HG02981 (cell line): ENCODE data around the gene CCDC43.
"Not testable (repeated sequence)": the region's sequence is repeated elsewhere in the genome, so short reads cannot be mapped to it uniquely, and the experiment has no call there.

ENCODE experiments used
- ATAC-seq: cut with Tn5 transposase; IDR thresholded peaks from one replicate; pipeline ENCODE4 v1.9.1; 2021; ENCODE audit warnings: mild to moderate bottlenecking, moderate library complexity; ENCODE audit not compliant: unreplicated experiment

The CCDC43 gene

DNA sequence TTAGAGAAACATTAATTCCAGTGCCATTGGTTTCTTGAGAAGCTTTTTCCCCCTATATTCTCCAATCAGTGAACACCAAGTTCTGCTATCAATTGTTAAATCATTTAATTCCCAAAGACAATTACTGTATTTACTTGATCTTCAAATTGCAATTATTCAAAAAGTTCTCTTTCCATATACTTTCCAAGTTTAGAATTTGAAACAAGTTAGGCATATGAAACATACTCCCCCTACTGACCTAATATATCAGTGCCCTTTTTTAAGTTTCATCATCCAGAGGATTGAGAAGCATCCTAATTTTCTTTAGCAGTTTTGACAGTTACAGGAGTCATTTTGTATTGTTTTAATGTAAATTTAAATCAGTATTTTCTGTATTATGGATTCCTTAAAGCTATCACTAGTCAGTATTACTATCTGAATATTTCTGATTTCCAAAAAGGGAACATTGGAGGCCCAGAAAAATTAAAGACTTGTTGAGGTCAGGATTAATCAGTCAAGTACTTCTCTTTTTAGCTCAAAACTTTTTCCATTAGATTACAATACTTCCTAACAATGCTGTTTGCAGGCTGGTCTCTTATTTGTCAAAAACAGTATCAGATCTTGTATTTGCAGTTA is 17.0 kb downstream of the CCDC43 start:
- no peak for ATAC-seq

GRCh38 chr17:44666006-44666405 is 23.6 kb downstream of the CCDC43 start:
- ATAC-seq, result no peak

DNA sequence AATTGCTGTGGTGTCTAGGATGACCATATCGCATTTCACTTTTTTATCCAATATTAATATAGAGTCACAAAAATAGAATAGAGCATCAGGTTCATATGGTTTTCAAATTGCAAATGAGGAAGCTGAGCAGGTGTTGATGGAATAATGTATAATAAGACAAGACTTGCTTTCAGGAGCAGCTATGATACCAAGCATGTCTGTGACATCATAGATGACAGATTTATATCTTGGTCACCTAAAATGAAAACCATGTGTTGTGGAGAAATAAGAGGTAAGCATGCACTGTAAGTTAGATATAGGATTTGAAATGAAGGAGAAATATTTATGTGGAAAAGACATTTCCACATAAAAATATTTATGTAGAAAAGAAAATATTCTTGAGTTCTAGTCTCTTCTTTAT is 24.7 kb downstream of the CCDC43 start:
- ATAC-seq, result no peak

DNA sequence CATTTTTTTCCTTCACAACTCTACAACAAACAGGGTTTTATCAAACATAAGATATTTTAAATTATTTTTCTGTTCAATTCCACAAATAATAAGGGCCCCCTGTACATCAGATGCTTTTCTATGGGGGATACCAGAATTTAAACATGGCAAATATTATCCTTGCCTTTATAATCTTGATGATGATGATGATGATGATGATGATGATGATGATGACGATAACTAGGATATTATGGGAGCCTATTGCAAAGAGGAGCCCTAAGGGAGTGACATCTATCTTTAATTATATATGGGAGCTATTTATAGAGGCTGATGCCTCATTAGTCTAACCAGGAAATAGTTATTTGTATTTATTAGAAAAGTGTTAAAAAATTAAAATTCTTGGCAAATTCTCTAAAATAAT is 26.5 kb downstream of the CCDC43 start:
- no peak for ATAC-seq

DNA sequence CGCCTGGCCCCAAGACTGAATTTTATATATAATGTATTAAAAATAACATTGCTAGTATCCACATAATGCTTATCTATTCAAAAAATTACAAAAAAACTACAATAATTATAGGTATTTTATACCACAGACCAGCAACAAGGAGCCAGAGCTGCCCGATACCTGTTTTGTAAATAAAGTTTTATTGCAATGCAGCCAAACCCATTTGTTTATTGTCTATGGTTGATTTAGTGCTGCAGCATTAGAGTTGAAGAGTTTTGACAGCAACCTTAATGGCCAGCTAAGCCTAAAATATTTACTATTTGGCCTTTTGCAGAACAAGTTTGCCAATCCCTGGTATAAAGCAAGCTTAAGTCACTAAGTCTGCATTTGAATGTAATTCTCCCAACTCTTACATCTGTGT is 27.7 kb downstream of the CCDC43 start:
- ATAC-seq, result no peak

- no peak for ATAC-seq
Measured at GRCh38 chr17:44655983-44656710, 33.4 kb downstream of the CCDC43 start, which contains the start of gene MEIOC. MEIOC (plus strand) TSS chr17:44656468; CDS start chr17:44656614, 146 bp downstream.

DNA sequence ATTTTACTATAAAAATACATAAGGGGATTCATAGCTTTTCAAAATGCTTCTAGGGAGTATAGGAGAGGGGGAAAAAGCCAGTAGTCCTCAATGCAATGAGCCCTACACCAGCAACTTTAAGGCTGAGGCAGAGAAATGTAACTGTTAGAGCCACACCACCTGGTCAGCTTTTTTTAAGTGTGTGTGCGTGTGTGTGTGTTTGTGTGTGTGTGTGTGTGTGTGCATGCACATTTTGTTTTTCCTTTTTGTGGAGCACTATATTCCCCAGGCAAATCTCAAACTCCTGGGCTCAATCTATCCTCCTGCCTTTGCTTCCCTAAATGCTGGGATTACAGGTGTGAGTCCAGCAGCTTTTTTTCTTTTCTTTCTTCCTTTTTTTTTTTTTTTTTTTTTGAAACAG is 35.6 kb downstream of the CCDC43 start:
- no peak for ATAC-seq

DNA sequence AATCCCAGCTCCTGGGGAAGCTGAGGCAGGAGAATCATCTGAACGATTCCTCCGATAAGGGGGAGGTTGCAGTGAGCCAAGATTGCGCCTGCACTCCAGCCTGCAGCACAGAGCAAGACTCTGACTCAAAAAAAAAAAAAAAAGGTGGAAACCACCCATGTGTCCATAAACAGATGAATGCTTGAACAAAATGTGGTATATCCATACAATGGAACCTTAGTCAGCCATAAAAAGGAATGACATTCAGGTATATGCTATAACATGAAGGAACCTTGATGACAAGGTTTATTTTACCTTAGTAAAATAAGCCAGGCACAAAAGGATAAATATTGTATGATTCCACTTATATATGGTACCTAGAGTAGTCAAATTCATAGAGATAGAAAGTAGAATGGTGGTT is 36.2 kb downstream of the CCDC43 start:
- ATAC-seq, result no peak

DNA sequence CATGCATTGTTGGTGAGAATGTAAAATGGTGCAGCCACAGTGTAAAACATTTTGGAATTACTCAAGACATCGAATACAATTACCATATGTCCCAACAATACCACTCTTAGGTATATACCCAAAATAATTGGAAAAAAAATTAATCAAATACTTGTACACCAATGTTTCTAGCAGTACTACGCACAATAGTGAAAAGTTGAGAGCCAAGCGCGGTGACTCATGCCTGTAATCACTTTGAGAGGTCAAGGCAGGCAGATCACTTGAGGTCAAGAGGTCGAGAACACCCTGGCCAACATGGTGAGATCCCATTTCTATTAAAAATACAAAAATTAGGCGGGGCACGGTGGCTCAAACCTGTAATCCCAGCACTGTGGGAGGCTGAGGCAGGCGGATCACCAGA is 36.8 kb downstream of the CCDC43 start:
- no peak for ATAC-seq

DNA sequence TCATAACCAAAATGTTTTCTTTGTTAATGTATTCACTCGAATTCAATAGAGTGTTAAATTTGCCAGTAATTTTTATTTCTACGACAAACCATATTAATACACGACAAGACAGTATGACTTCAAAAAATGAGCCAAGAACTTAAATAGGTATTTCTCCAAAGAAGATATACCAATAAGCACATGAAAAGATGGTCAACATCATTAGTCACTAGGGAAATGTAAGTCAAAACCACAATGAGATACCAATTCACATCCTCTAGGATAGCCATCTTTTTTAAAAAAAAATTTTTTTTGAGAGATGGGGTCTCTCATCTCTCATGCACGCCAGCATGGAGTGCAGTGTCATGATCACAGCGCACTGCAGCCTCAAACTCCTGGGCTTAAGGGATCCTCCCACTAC is 38.3 kb downstream of the CCDC43 start:
- ATAC-seq, result no peak

DNA sequence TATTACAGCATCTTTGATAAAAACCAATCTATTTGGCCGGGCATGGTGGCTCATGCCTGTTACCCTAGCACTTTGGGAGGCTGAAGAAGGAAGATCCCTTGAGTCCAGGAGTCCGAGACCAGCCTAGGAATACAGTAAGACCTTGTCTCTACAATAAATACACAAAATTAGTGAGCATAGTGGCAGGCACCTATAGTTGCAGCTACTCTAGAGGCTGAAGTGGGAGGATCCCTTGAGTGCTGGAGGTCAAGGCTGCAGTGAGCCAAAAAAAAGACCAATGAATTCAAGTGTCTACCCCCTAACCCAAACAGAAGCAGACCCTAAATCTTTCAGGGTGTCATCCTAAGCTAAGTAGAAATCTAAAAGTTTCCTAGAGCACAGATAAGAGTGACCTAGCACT is 40.6 kb downstream of the CCDC43 start:
- ATAC-seq, result no peak

DNA sequence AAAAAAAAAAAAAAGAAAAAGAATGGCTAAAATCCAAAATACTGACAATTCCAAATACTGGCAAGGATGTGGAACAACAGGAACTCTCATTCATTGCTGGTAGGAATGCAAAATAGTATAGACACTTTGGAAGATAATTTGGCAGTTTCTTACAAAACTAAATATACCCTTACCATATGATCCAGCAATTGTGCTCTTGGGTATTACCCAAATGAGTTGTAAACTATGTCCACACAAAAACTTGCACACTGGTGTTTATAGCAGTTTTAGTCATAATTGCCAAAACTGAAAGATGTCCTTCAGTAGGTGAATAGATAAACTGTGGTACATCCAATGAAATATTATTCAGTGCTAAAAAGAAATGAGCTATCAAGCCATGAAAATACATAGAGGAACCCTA is 41.8 kb downstream of the CCDC43 start:
- no peak for ATAC-seq

- no peak for ATAC-seq
Measured at GRCh38 chr17:44646280-44646679, 43.3 kb downstream of the CCDC43 start.

DNA sequence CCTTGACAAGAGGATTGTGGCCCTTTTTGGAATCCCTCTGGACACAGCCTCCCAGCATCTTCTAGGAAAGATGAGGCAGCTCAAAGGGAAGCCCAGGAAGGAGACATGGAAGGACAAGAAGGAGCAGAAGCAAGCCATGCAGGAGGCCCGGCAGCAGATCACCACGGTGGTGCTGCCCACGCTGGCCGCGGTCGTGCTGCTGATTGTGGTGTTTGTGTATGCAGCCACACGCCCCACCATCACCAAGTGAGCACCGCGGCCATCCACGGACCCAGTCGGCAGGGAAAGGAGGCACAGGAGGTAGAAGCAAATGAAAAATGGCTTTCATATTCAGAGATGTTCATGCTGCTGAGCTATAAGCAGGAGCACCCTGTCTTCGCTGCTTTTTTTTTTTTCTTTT is 44.2 kb downstream of the CCDC43 start:
- no peak for ATAC-seq

DNA sequence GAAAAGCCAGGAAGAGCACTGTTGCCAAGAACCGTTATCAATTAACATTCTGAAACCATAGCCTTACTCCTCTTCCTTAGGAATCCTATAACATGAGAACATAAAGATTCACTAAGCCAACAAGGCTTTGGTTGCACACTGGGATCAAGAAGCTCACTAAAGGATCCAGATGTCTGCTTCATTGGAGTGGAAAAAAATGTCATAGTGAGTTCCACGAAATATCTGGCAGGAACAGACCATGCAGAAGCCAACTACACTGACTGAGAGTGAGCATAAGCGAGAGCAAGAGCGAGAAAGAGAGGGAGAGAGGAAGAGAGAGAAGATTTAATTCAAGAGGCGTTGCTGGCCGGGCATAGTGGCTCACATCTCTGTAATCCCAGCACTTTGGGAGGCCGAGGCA is 46.7 kb downstream of the CCDC43 start:
- no peak for ATAC-seq

GRCh38 chr17:44637066-44637465 is 52.5 kb downstream of the CCDC43 start:
- ATAC-seq, result no peak

GRCh38 chr17:44636562-44636961 is 53.0 kb downstream of the CCDC43 start:
- ATAC-seq, result no peak

GRCh38 chr17:44634401-44634800 is 55.2 kb downstream of the CCDC43 start:
- not testable (repeated sequence) for ATAC-seq

- no peak for ATAC-seq
Measured at GRCh38 chr17:44633998-44634397, 55.6 kb downstream of the CCDC43 start.

DNA sequence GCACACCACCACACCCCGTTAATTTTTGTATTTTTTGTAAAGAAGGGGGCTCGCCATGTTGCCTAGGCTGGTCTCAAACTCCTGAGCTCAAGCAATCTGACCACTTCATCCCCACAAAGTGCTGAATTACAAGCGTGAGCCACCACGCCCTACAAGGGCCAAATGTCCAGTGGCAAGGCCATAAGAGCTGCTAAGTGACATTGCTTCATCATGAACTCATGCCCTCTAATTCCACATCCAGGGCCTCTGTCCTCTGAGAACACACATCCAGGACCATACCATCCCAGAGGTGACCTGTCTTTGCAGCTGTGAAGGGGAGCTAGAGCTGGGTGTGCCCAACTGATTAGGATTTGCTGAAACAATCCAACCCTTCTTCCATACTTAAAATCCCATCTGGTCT is 58.9 kb downstream of the CCDC43 start:
- ATAC-seq, result no peak

GRCh38 chr17:44629314-44629713 is 60.3 kb downstream of the CCDC43 start:
- ATAC-seq, result no peak

DNA sequence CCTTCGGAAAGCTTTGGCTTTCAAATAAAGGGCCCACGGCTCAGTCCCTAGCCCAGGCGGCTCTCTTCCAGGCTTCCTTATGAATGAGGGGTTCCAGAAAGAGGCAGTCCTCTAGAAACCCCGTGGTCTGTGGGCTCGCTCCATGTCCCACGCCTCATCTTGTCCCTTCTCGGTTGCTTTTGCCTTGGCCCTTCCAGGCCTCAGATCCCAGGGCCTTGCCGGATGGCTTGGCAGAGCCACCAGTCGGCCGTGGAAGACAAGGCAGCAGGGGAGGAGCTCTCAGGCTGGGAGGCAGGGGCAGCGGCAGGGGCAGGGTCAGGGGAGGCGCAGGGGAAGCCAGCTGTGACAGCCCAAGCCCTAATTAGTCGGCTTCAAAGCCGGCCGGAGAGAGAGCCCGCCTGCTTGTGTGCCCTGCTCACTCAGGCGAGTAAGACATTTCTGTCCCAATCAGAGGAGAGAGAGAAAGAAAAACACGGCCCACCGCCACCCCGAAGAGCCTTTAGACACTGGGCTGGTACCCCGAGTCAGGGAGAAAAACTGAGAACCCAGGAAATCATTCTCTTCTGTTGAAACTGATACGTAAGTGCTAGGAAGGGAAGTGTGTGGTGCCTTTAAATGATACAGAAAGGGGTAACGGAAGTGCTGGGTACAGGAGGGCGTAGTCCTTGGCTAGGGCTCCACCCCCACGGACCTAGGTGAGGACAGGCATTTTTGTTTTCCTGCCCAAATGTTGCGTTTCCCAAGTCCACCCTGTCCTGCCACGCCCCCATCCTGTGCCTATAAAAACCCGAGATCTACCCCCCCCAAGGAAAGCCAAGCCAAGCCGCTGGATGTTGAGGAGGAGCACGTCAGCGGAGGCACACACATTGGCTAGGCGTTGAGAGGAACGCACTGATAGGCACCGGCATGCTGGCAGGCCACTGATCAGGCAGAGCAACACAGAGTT is 61.1 kb downstream of the CCDC43 start:
- no peak for ATAC-seq
